ENCODE measurements around the gene ZNRF2.

Gene ZNRF2

GRCh38 chr7:30353932-30354607, 69.7 kb downstream of the ZNRF2 start:
- H3K36me3 ChIP-seq (ENCODE audit: insufficient read depth, low read length), result no peaks in the 10 kb centered on the region
- peaks cover 2% of the 10 kb centered on the region for H3K4me1 ChIP-seq (ENCODE audit: control insufficient read depth, insufficient read depth, low read length, unreplicated experiment)
- H3K27me3 ChIP-seq (ENCODE audit: insufficient read depth, low read length), result no peaks in the 10 kb centered on the region
- H3K79me2 ChIP-seq (ENCODE audit: control insufficient read depth, insufficient read depth, low read length, unreplicated experiment), result peaks cover 14% of the 10 kb centered on the region
- H3K4me3 ChIP-seq (ENCODE audit: low read depth, low read length), result no peak overlapping the region
- H2AFZ ChIP-seq (ENCODE audit: low read length, unreplicated experiment), result no peak overlapping the region
- no peak overlapping the region for H3K27ac ChIP-seq (ENCODE audit: low read depth, low read length)

GRCh38 chr7:30354791-30355190, 70.4 kb downstream of the ZNRF2 start:
- H3K4me3 ChIP-seq (ENCODE audit: low read depth, low read length), result no peak overlapping the region
- no peaks in the 10 kb centered on the region for H3K36me3 ChIP-seq (ENCODE audit: insufficient read depth, low read length)
- H3K27me3 ChIP-seq (ENCODE audit: insufficient read depth, low read length), result no peaks in the 10 kb centered on the region
- H3K27ac ChIP-seq (ENCODE audit: low read depth, low read length), result no peak overlapping the region
- no peaks in the 10 kb centered on the region for H3K4me1 ChIP-seq (ENCODE audit: control insufficient read depth, insufficient read depth, low read length, unreplicated experiment)
- H2AFZ ChIP-seq (ENCODE audit: low read length, unreplicated experiment), result no peak overlapping the region
- H3K79me2 ChIP-seq (ENCODE audit: control insufficient read depth, insufficient read depth, low read length, unreplicated experiment), result peaks cover 11% of the 10 kb centered on the region

DNA sequence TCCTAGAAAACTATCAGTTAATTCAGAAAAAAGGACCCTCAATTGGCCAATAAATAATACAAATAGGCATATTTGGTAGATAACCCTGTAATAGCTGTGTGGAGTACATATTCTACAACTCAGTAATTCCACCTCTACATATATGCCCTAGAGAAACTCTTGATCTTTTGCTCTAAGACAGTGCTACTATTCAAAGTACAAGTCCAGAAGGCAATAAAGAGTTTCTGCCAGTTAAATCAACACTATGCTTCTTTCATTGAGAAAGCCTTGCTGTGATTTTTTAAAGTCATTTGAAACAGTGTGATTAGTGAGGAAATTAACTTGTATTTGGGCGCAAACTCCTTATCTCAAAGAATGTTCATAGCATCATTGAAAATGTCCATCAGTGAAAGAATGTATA, 75.6 kb downstream of the ZNRF2 start:
- H3K79me2 ChIP-seq (ENCODE audit: control insufficient read depth, insufficient read depth, low read length, unreplicated experiment), result no peaks in the 10 kb centered on the region
- no peaks in the 10 kb centered on the region for H3K27me3 ChIP-seq (ENCODE audit: insufficient read depth, low read length)
- H3K4me1 ChIP-seq (ENCODE audit: control insufficient read depth, insufficient read depth, low read length, unreplicated experiment), result no peaks in the 10 kb centered on the region
- no peaks in the 10 kb centered on the region for H3K36me3 ChIP-seq (ENCODE audit: insufficient read depth, low read length)
- H2AFZ ChIP-seq (ENCODE audit: low read length, unreplicated experiment), result no peak overlapping the region
- H3K4me3 ChIP-seq (ENCODE audit: low read depth, low read length), result no peak overlapping the region
- no peak overlapping the region for H3K27ac ChIP-seq (ENCODE audit: low read depth, low read length)

- Histone ChIP-seq H3K4me3 (ENCODE audit: low read depth, low read length) (no peak overlapping the region), H3K27ac (ENCODE audit: low read depth, low read length) (no peak overlapping the region), H3K36me3 (ENCODE audit: insufficient read depth, low read length) (no peaks in the 10 kb centered on the region), H3K4me1 (ENCODE audit: control insufficient read depth, insufficient read depth, low read length, unreplicated experiment) (peaks cover 38% of the 10 kb centered on the region), H3K79me2 (ENCODE audit: control insufficient read depth, insufficient read depth, low read length, unreplicated experiment) (no peaks in the 10 kb centered on the region), H3K27me3 (ENCODE audit: insufficient read depth, low read length) (no peaks in the 10 kb centered on the region), H2AFZ (ENCODE audit: low read length, unreplicated experiment) (no peak overlapping the region)
Observed at GRCh38 chr7:30363778-30364563, 79.6 kb downstream of the ZNRF2 start.

DNA sequence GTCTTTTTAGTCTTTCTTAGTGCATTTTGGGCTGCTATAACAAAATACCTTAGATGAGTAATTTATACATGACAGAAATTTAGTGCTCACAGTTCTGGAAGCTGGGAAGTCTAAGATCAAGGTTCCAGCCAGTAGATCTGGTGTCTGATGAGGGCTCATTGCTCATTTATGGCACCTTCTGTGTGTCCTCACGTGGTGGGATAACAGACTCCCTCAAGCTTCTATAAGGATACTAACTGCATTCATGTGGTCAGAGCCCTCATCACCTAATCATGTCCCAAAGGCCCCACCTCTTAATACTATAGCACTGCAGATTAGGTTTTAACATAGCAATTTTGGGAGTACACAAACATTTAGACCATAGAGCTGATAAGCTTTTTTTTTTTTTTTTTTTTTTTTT, 80.4 kb downstream of the ZNRF2 start:
- Histone ChIP-seq H3K36me3 (ENCODE audit: insufficient read depth, low read length) (no peaks in the 10 kb centered on the region), H3K79me2 (ENCODE audit: control insufficient read depth, insufficient read depth, low read length, unreplicated experiment) (no peaks in the 10 kb centered on the region), H3K4me1 (ENCODE audit: control insufficient read depth, insufficient read depth, low read length, unreplicated experiment) (peaks cover 46% of the 10 kb centered on the region), H3K27ac (ENCODE audit: low read depth, low read length) (no peak overlapping the region), H3K27me3 (ENCODE audit: insufficient read depth, low read length) (no peaks in the 10 kb centered on the region), H2AFZ (ENCODE audit: low read length, unreplicated experiment) (no peak overlapping the region), H3K4me3 (ENCODE audit: low read depth, low read length) (no peak overlapping the region)

- H3K4me1 ChIP-seq (ENCODE audit: control insufficient read depth, insufficient read depth, low read length, unreplicated experiment), result peaks cover 53% of the 10 kb centered on the region
- H3K4me3 ChIP-seq (ENCODE audit: low read depth, low read length), result peak overlapping the region; percentile 45; the same call in 1 of the 2 replicates
- H3K27me3 ChIP-seq (ENCODE audit: insufficient read depth, low read length), result no peaks in the 10 kb centered on the region
- peak overlapping the region; percentile 40 for H3K27ac ChIP-seq (ENCODE audit: low read depth, low read length)
- H3K36me3 ChIP-seq (ENCODE audit: insufficient read depth, low read length), result no peaks in the 10 kb centered on the region
- H3K79me2 ChIP-seq (ENCODE audit: control insufficient read depth, insufficient read depth, low read length, unreplicated experiment), result no peaks in the 10 kb centered on the region
- no peak overlapping the region for H2AFZ ChIP-seq (ENCODE audit: low read length, unreplicated experiment)
Observed at GRCh38 chr7:30365621-30366020, 81.2 kb downstream of the ZNRF2 start.

DNA sequence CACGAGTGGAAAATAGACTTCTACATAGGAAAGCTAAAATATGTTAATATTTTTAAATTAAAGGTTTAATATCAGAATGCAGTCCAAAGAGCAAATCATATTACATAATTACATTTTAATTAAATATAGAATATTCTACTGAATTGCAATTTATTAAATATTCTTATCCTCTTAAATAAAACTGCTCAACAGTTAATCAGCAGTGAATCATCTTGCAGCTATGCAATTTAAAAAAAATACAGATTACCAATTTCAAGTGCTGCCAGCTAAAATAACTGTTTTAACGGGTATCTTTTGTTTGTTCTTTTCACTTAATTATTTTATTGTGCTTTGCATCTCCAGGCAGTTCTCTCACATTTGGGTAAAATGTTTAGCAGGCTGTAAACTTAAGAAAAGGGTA, 82.2 kb downstream of the ZNRF2 start:
- H3K4me3 ChIP-seq (ENCODE audit: low read depth, low read length), result peak overlapping the region; percentile 55
- H3K36me3 ChIP-seq (ENCODE audit: insufficient read depth, low read length), result no peaks in the 10 kb centered on the region
- H2AFZ ChIP-seq (ENCODE audit: low read length, unreplicated experiment), result no peak overlapping the region
- no peaks in the 10 kb centered on the region for H3K79me2 ChIP-seq (ENCODE audit: control insufficient read depth, insufficient read depth, low read length, unreplicated experiment)
- no peak overlapping the region for H3K27ac ChIP-seq (ENCODE audit: low read depth, low read length)
- no peaks in the 10 kb centered on the region for H3K27me3 ChIP-seq (ENCODE audit: insufficient read depth, low read length)
- peaks cover 53% of the 10 kb centered on the region for H3K4me1 ChIP-seq (ENCODE audit: control insufficient read depth, insufficient read depth, low read length, unreplicated experiment)

DNA sequence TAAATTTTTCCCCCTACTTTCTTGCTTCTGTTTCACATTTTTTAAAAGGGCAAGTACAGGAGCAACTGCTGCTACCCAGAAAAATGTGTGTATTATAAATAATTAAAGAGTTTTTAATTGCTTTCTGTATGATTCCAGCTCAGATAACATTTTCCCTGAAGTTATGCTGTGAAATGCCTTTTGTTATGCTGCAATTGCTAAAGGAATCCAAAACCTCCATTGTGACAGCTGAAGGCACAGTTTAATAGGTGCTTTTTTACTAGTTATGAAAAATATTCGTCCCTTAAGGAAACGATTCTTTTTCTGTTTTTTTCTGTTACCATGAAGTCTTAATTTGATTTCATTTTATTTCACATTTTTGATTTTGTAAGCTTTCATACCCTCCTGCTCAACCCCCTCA, 83.2 kb downstream of the ZNRF2 start:
- Histone ChIP-seq H3K4me1 (ENCODE audit: control insufficient read depth, insufficient read depth, low read length, unreplicated experiment) (peaks cover 53% of the 10 kb centered on the region), H3K79me2 (ENCODE audit: control insufficient read depth, insufficient read depth, low read length, unreplicated experiment) (no peaks in the 10 kb centered on the region), H3K27ac (ENCODE audit: low read depth, low read length) (no peak overlapping the region), H3K4me3 (ENCODE audit: low read depth, low read length) (no peak overlapping the region), H3K27me3 (ENCODE audit: insufficient read depth, low read length) (no peaks in the 10 kb centered on the region), H2AFZ (ENCODE audit: low read length, unreplicated experiment) (no peak overlapping the region), H3K36me3 (ENCODE audit: insufficient read depth, low read length) (no peaks in the 10 kb centered on the region)

DNA sequence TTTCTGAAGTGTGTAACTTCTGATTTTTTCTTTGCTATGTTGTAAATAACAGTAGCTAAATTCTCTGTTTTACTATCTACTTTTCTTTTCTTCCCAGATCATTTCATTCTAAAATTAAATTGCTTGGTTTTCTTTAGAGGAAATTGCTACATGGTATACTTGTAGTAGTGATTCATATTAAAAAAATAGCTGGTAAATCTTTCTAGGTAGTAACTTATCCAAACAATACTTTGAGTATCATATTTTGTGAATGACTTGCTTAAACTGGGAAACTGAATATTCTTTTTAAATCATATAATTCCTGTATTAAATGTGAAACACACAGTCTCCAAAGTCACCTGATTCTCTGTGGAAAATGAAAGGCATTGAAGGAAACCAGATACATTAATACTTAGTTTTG, 85.5 kb downstream of the ZNRF2 start:
- 0 out of 2 replicates have a peak overlapping the region, but pooled peaks have one; percentile 7 for H3K4me3 ChIP-seq (ENCODE audit: low read depth, low read length)
- no peaks in the 10 kb centered on the region for H3K79me2 ChIP-seq (ENCODE audit: control insufficient read depth, insufficient read depth, low read length, unreplicated experiment)
- no peak overlapping the region for H2AFZ ChIP-seq (ENCODE audit: low read length, unreplicated experiment)

DNA sequence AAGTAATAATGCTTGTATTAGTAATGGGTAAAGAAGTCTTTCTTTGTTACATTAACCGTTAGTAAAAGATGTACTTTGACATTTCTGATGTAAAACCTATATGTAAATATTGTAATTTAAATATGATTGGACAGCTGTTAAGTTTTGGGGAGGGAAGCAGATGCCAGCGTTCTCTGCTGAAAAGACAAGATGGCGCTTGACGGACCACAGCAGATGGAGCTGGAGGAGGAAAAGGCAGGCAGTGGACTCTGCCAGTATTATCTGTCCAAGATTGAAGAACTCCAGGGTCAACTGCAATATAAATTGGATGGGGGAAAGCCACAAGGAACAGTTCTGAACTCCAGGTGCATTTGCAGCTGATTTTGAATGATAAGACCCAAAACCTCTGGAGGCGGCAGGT, 86.9 kb downstream of the ZNRF2 start:
- H3K79me2 ChIP-seq (ENCODE audit: control insufficient read depth, insufficient read depth, low read length, unreplicated experiment), result no peaks in the 10 kb centered on the region
- no peak overlapping the region for H3K27ac ChIP-seq (ENCODE audit: low read depth, low read length)
- H3K4me3 ChIP-seq (ENCODE audit: low read depth, low read length), result no peak overlapping the region
- H3K27me3 ChIP-seq (ENCODE audit: insufficient read depth, low read length), result no peaks in the 10 kb centered on the region
- no peaks in the 10 kb centered on the region for H3K36me3 ChIP-seq (ENCODE audit: insufficient read depth, low read length)
- H2AFZ ChIP-seq (ENCODE audit: low read length, unreplicated experiment), result no peak overlapping the region
- H3K4me1 ChIP-seq (ENCODE audit: control insufficient read depth, insufficient read depth, low read length, unreplicated experiment), result peaks cover 40% of the 10 kb centered on the region

More for the DNA sequence above, 85.5 kb downstream of the ZNRF2 start:
- no peaks in the 10 kb centered on the region for H3K27me3 ChIP-seq (ENCODE audit: insufficient read depth, low read length)
- H3K36me3 ChIP-seq (ENCODE audit: insufficient read depth, low read length), result no peaks in the 10 kb centered on the region
- peak overlapping the region; percentile 56 for H3K27ac ChIP-seq (ENCODE audit: low read depth, low read length)
- H3K4me1 ChIP-seq (ENCODE audit: control insufficient read depth, insufficient read depth, low read length, unreplicated experiment), result peaks cover 53% of the 10 kb centered on the region

- H3K27ac ChIP-seq (ENCODE audit: low read depth, low read length), result no peak overlapping the region
- H2AFZ ChIP-seq (ENCODE audit: low read length, unreplicated experiment), result no peak overlapping the region
- peaks cover 2% of the 10 kb centered on the region for H3K4me1 ChIP-seq (ENCODE audit: control insufficient read depth, insufficient read depth, low read length, unreplicated experiment)
- H3K27me3 ChIP-seq (ENCODE audit: insufficient read depth, low read length), result no peaks in the 10 kb centered on the region
- H3K4me3 ChIP-seq (ENCODE audit: low read depth, low read length), result no peak overlapping the region
- H3K79me2 ChIP-seq (ENCODE audit: control insufficient read depth, insufficient read depth, low read length, unreplicated experiment), result no peaks in the 10 kb centered on the region
- no peaks in the 10 kb centered on the region for H3K36me3 ChIP-seq (ENCODE audit: insufficient read depth, low read length)
Observed at GRCh38 chr7:30378275-30378674, 93.9 kb downstream of the ZNRF2 start.

Measured in ACC112 (cell line).